PFSK-1 (cell line): ENCODE results near the gene KRT71. TPM values are rescaled to one million over a fixed set of nuclear protein-coding genes. Genes with fewer than 3 reads are reported as not detected.

ENCODE experiments used
- FOXP2 ChIP-seq: optimal IDR thresholded peaks from 2 replicates; pipeline ENCODE3; 2011; ENCODE audit warnings: borderline replicate concordance, control low read depth, inconsistent platforms; ENCODE audit not compliant: insufficient read depth; ENCODE audit errors: extremely low read length, extremely low read depth
- POLR2AphosphoS5 ChIP-seq: IDR thresholded peaks from 2 replicates; pipeline ENCODE4 v1.6.1; 2012; ENCODE audit warnings: low read depth, mild to moderate bottlenecking, control low read depth, low read length, moderate library complexity
- REST ChIP-seq, 2 experiments: IDR thresholded peaks; 2 replicates each; pipeline versions ENCODE4 v1.6.1 to v1.8.0; 2011 to 2012; ENCODE audit warnings: low read depth in 2 of 2, low read length in 2 of 2, control low read depth in 1 of 2, inconsistent platforms in 1 of 2, mild to moderate bottlenecking in 1 of 2, moderate library complexity in 1 of 2; ENCODE audit not compliant: insufficient read depth in 1 of 2
- SIN3A ChIP-seq: IDR thresholded peaks from 2 replicates; pipeline ENCODE4 v1.6.1; 2012; ENCODE audit warnings: mild to moderate bottlenecking, low read length, moderate library complexity, borderline replicate concordance; ENCODE audit not compliant: insufficient read depth
- TAF1 ChIP-seq: IDR thresholded peaks from 2 replicates; pipeline ENCODE4 v1.6.1; 2012; ENCODE audit warnings: low read length, control low read depth, borderline replicate concordance; ENCODE audit not compliant: insufficient read depth
- polyA plus RNA-seq: library from polyadenylated mRNA; unstranded; fragments of >200 nt; gene quantifications from one replicate; pipeline ENCODE4 v1.2.1, GENCODE V29; 2012; ENCODE audit warnings: low read depth, missing spikeins; ENCODE audit not compliant: insufficient read length

The KRT71 gene
- not detected for polyA plus RNA-seq

DNA sequence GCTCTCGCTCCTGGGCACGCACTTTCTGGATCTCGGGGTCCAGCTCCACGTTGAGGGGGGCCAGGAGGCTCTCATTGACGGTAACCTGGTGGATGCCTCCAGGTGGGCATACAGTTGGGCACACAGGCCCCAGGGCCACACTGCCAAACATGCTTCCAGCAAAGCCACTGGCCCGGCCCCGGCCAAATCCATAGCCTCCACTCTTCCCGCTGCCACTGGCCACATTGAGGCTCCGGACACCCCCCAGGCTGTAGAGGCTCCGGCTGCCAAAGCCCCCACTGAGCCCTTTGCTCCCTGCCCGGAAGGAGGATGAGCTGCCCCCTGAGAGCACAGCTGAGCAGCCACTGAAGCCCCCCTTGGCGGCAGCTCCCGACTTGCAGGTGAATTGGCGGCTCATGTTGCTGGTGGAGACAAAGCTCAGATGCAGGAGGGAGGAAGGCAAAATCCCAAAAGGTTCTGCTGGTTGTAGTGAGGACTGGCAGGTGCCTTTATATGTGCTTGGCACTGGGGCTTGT is at the start of gene KRT71:
Gene KRT71 (minus strand): TSS at position 465 of the 515 bp plus-strand sequence. CDS start 68 bp downstream, at position 397.
- TF ChIP-seq POLR2AphosphoS5 = no peak
- TF ChIP-seq FOXP2 = no peak
- TF ChIP-seq SIN3A = no peak
- no peak for TF ChIP-seq REST (IDR thresholded peaks at IDR 0.05; ENCODE audit: insufficient read depth in 1 of 2, low read depth in 2 of 2, low read length in 2 of 2)
- TF ChIP-seq TAF1 = no peak

GRCh38 chr12:52602552-52602951 is 49.6 kb upstream of the KRT71 start:
- no peak for TF ChIP-seq SIN3A
- TF ChIP-seq TAF1 = no peak
- TF ChIP-seq POLR2AphosphoS5 = no peak
- no peak for TF ChIP-seq FOXP2
- no peak for TF ChIP-seq REST (IDR thresholded peaks at IDR 0.05; ENCODE audit: insufficient read depth in 1 of 2, low read depth in 2 of 2, low read length in 2 of 2)

GRCh38 chr12:52601671-52602070 is 48.7 kb upstream of the KRT71 start:
- TF ChIP-seq POLR2AphosphoS5 (no peak), REST (IDR thresholded peaks at IDR 0.05; ENCODE audit: insufficient read depth in 1 of 2, low read depth in 2 of 2, low read length in 2 of 2) (no peak), SIN3A (no peak), FOXP2 (no peak), TAF1 (no peak)

- TF ChIP-seq FOXP2 = no peak
Observed at GRCh38 chr12:52600941-52601481, 48.1 kb upstream of the KRT71 start, which contains the start of gene KRT72. TSS of gene KRT72 (minus strand) at chr12:52601463. CDS start at chr12:52601452, 11 bp downstream.

DNA sequence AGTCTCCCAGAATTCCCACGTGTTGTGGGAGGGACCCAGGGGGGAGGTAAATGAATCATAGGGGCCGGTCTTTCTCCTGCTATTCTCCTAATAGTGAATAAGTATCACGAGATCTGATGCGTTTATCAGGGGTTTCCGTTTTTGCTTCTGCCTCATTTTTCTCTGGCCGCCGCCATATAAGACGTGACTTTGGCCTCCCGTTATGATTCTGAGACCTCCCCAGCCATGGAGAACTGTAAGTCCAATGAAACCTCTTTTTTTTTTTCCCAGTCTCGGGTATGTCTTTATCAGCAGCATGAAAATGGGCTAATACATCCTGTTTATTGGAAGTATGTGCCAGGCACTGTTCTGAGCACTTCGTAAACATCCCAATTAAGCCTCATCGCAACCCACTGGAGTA is 47.5 kb upstream of the KRT71 start:
- TF ChIP-seq TAF1 (no peak), REST (IDR thresholded peaks at IDR 0.05; ENCODE audit: insufficient read depth in 1 of 2, low read depth in 2 of 2, low read length in 2 of 2) (no peak), FOXP2 (no peak), SIN3A (no peak), POLR2AphosphoS5 (no peak)
